ENCODE results near the gene RIN1. TPM values are rescaled to one million over a fixed set of nuclear protein-coding genes. Genes with fewer than 3 reads are reported as not detected.

Gene RIN1
- total and polyA plus RNA-seq, 11 donors: 0.99 to 5.2 (median 1.5) TPM

DNA sequence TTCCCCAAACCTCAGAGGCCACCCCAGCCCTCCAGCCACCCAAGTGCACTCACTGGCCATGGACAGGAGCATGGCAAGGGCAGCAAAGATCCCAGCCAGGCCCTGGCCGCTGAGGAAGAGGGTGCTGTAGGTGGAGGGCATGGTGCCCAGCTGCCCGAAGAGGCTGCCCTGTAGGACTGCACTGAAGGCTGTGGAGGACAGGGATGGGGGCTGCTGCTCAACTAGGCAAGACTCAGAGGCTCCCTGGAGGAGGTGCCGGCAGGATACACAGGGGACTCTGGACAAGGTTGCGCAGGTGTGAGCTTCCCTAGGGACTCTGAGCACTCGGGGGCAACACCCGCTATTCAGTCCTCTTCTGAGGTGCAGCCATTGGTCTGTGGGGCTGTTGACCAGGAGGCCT, 32.2 kb upstream of the RIN1 start:
- Histone ChIP-seq H3K27me3 (peaks cover 0 to 22% (median 8%) of the 10 kb centered on the region in 9 donors), H3K27ac (no peak overlapping the region), H3K4me3 (no peak overlapping the region), H3K4me1 (peaks cover 0 to 44% (median 22%) of the 10 kb centered on the region in 12 donors), H3K9me3 (no peaks in the 10 kb centered on the region), H3K36me3 (peaks cover 0 to 4% (median 0%) of the 10 kb centered on the region in 9 donors)
- intact Hi-C loops (cut with DNase I): no loop called here
- ATAC-seq (no peak), DNase-seq (peak in 1 of 5 donors; percentile 54)
- no peak for TF ChIP-seq POLR2A (IDR thresholded peaks at IDR 0.05)
- TF ChIP-seq, protein P1, sequence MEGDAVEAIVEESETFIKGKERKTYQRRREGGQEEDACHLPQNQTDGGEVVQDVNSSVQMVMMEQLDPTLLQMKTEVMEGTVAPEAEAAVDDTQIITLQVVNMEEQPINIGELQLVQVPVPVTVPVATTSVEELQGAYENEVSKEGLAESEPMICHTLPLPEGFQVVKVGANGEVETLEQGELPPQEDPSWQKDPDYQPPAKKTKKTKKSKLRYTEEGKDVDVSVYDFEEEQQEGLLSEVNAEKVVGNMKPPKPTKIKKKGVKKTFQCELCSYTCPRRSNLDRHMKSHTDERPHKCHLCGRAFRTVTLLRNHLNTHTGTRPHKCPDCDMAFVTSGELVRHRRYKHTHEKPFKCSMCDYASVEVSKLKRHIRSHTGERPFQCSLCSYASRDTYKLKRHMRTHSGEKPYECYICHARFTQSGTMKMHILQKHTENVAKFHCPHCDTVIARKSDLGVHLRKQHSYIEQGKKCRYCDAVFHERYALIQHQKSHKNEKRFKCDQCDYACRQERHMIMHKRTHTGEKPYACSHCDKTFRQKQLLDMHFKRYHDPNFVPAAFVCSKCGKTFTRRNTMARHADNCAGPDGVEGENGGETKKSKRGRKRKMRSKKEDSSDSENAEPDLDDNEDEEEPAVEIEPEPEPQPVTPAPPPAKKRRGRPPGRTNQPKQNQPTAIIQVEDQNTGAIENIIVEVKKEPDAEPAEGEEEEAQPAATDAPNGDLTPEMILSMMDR (IDR thresholded peaks at IDR 0.05): no peak
- WGBS, 4 donors: 84 to 100% (median 91%) methylated on average over 1 to 6 of the region's 6 CpGs

DNA sequence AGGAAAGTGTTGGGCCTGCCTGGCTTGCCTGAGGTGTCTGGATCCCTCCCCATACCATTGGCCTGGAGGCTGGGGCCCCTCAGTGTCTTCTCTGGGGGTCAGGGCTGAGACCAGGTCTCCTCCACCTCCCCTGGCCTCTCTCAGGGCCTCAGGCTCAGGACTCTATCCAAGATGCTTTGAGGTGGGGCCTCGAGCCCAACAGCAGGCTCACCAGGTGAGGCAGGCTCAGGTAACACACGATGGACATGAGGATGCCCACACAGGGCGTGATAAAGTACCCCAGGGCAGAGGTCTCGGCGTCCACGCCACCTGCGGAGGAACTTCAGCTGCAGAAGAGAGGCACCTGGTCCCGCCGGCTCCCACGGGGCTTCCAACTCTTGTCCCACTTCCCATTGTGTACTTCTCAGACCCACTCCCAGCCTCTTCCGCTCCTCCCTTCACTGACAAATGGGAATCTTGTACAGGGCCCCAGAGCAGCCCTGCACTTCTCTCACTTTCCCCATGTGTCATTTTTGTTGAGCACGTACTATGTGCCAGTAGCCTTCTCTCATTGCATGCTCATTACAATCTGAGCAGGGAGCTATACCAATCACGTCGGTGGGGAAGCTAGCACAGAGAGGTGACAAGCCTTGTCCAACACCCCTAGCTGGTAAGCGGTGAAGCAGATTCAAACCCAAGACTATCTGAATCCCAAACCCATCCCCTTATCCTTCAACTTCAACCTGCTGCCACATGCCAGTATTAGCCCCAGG, 31.5 kb upstream of the RIN1 start:
- peaks cover 0 to 44% (median 20%) of the 10 kb centered on the region in 12 donors for H3K4me1 ChIP-seq
- no peak overlapping the region for H3K4me3 ChIP-seq
- no peak overlapping the region for H3K27ac ChIP-seq
- peaks cover 0 to 4% (median 0%) of the 10 kb centered on the region in 9 donors for H3K36me3 ChIP-seq
- H3K9me3 ChIP-seq: no peaks in the 10 kb centered on the region
- DNase-seq: peak in 1 of 5 donors; percentile 37
- ATAC-seq: no peak
- H3K27me3 ChIP-seq: peaks cover 0 to 16% (median 4%) of the 10 kb centered on the region in 9 donors
- TF ChIP-seq, protein P1 (IDR thresholded peaks at IDR 0.05): no peak
- no peak for TF ChIP-seq POLR2A (IDR thresholded peaks at IDR 0.05)
- WGBS, 4 donors: 88 to 93% (median 89%) methylated on average over 12 to 15 of the region's 15 CpGs
- intact Hi-C loops (cut with DNase I): no loop called here

DNA sequence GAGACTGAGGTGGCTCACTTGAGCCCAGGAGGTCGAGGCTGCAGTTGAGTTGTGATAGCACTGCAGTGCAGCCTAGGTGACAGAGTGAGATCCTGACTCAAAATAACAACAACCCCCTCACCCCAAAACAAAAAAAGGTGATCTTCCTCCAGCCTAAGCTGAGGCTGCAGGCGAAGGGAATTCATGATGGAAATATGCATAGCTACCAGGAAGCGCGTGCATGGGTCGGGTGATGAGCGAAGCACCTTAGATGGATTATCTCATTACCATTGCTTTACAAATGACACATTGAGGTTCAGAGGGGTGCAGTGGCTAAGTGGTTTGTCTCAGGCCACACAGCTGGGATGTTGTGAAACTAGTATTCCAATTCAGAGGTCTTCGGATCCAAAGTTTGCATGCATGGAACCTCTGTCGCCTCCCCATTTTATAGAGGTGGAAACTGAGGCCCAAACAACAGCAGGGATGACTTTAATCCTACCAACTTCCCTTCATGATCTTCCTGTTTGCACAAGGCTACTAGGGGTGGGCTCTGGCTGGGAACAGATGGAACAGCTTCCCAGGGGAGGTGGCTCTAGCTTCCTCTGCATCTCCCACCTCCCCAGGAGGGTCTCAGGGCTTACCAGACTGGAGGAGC, 30.7 kb upstream of the RIN1 start:
- 93 to 95% (median 94%) methylated on average over 8 of the region's 8 CpGs for WGBS, 4 donors
- H3K4me1 ChIP-seq: peaks cover 0 to 37% (median 17%) of the 10 kb centered on the region in 12 donors
- H3K9me3 ChIP-seq: no peaks in the 10 kb centered on the region
- DNase-seq (no peak), ATAC-seq (no peak)
- H3K36me3 ChIP-seq: peaks cover 0 to 4% (median 0%) of the 10 kb centered on the region in 9 donors
- TF ChIP-seq, protein P1 (IDR thresholded peaks at IDR 0.05): no peak
- TF ChIP-seq POLR2A (IDR thresholded peaks at IDR 0.05): no peak
- H3K4me3 ChIP-seq: no peak overlapping the region
- H3K27ac ChIP-seq: no peak overlapping the region
- intact Hi-C loops (cut with DNase I): no loop called here
- H3K27me3 ChIP-seq: peaks cover 0 to 10% (median 0%) of the 10 kb centered on the region in 9 donors

All from heart left ventricle (tissue), 16 donors.